ENCODE measurements around the gene B3GALNT2. TPM values are rescaled to one million over a fixed set of nuclear protein-coding genes. Genes with fewer than 3 reads are reported as not detected.

Gene B3GALNT2
- total and polyA plus RNA-seq, 2 of the 8 experiments (the other 6 are each of a cell fraction or from before 2014, with no cell fraction given) = 15.4 to 39.4 TPM

DNA sequence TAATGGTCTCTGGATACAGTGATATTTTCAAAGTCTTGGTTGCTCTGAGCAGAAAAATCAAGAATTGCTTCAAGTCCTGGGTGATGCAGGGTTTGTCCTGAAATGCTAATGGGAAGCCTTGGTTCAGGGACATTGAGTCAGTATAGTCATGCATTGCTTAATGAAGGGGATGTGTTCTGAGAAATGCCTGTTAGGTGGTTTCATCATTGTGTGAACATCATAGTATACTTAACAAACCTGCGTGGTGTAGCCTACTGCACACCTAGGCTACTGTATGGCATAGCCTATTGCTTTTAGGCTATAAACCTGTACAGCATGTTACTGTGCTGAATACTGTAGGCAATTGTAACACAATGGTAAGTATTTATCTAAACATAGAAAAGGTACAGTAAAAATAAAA lies 100.7 kb downstream of the B3GALNT2 start (continued):
- TF ChIP-seq, protein P1, sequence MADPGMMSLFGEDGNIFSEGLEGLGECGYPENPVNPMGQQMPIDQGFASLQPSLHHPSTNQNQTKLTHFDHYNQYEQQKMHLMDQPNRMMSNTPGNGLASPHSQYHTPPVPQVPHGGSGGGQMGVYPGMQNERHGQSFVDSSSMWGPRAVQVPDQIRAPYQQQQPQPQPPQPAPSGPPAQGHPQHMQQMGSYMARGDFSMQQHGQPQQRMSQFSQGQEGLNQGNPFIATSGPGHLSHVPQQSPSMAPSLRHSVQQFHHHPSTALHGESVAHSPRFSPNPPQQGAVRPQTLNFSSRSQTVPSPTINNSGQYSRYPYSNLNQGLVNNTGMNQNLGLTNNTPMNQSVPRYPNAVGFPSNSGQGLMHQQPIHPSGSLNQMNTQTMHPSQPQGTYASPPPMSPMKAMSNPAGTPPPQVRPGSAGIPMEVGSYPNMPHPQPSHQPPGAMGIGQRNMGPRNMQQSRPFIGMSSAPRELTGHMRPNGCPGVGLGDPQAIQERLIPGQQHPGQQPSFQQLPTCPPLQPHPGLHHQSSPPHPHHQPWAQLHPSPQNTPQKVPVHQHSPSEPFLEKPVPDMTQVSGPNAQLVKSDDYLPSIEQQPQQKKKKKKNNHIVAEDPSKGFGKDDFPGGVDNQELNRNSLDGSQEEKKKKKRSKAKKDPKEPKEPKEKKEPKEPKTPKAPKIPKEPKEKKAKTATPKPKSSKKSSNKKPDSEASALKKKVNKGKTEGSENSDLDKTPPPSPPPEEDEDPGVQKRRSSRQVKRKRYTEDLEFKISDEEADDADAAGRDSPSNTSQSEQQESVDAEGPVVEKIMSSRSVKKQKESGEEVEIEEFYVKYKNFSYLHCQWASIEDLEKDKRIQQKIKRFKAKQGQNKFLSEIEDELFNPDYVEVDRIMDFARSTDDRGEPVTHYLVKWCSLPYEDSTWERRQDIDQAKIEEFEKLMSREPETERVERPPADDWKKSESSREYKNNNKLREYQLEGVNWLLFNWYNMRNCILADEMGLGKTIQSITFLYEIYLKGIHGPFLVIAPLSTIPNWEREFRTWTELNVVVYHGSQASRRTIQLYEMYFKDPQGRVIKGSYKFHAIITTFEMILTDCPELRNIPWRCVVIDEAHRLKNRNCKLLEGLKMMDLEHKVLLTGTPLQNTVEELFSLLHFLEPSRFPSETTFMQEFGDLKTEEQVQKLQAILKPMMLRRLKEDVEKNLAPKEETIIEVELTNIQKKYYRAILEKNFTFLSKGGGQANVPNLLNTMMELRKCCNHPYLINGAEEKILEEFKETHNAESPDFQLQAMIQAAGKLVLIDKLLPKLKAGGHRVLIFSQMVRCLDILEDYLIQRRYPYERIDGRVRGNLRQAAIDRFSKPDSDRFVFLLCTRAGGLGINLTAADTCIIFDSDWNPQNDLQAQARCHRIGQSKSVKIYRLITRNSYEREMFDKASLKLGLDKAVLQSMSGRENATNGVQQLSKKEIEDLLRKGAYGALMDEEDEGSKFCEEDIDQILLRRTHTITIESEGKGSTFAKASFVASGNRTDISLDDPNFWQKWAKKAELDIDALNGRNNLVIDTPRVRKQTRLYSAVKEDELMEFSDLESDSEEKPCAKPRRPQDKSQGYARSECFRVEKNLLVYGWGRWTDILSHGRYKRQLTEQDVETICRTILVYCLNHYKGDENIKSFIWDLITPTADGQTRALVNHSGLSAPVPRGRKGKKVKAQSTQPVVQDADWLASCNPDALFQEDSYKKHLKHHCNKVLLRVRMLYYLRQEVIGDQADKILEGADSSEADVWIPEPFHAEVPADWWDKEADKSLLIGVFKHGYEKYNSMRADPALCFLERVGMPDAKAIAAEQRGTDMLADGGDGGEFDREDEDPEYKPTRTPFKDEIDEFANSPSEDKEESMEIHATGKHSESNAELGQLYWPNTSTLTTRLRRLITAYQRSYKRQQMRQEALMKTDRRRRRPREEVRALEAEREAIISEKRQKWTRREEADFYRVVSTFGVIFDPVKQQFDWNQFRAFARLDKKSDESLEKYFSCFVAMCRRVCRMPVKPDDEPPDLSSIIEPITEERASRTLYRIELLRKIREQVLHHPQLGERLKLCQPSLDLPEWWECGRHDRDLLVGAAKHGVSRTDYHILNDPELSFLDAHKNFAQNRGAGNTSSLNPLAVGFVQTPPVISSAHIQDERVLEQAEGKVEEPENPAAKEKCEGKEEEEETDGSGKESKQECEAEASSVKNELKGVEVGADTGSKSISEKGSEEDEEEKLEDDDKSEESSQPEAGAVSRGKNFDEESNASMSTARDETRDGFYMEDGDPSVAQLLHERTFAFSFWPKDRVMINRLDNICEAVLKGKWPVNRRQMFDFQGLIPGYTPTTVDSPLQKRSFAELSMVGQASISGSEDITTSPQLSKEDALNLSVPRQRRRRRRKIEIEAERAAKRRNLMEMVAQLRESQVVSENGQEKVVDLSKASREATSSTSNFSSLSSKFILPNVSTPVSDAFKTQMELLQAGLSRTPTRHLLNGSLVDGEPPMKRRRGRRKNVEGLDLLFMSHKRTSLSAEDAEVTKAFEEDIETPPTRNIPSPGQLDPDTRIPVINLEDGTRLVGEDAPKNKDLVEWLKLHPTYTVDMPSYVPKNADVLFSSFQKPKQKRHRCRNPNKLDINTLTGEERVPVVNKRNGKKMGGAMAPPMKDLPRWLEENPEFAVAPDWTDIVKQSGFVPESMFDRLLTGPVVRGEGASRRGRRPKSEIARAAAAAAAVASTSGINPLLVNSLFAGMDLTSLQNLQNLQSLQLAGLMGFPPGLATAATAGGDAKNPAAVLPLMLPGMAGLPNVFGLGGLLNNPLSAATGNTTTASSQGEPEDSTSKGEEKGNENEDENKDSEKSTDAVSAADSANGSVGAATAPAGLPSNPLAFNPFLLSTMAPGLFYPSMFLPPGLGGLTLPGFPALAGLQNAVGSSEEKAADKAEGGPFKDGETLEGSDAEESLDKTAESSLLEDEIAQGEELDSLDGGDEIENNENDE (IDR thresholded peaks at IDR 0.05; ENCODE audit: insufficient replicate concordance, low read length) = no peak
- TF ChIP-seq, protein P2, sequence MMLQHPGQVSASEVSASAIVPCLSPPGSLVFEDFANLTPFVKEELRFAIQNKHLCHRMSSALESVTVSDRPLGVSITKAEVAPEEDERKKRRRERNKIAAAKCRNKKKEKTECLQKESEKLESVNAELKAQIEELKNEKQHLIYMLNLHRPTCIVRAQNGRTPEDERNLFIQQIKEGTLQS (IDR thresholded peaks at IDR 0.05; ENCODE audit: insufficient read depth, low read depth, low read length) = no peak
- TF ChIP-seq RAD21 (IDR thresholded peaks at IDR 0.05 in 1 of 2, conservative IDR thresholded peaks at IDR 0.05 in 1 of 2; ENCODE audit: low read depth in 2 of 2, low read length in 2 of 2) (no peak), BCL11A (IDR thresholded peaks at IDR 0.05; ENCODE audit: low read depth in 2 of 2, low read length in 2 of 2) (no peak), CTBP2 (IDR thresholded peaks at IDR 0.05; ENCODE audit: borderline replicate concordance, insufficient read depth, insufficient read length, low read length) (no peak), POLR2A (IDR thresholded peaks at IDR 0.05; ENCODE audit: control extremely low read depth in 1 of 2, low read depth in 2 of 2, low read length in 2 of 2) (no peak), EZH2 (IDR thresholded peaks at IDR 0.05; ENCODE audit: low read depth, low read length, severe bottlenecking) (no peak), CBX8 (IDR thresholded peaks at IDR 0.05; ENCODE audit: borderline replicate concordance, low read depth, low read length) (no peak), RXRA (IDR thresholded peaks at IDR 0.05; ENCODE audit: insufficient read depth, low read depth, low read length) (no peak)
- TF ChIP-seq, protein P3, sequence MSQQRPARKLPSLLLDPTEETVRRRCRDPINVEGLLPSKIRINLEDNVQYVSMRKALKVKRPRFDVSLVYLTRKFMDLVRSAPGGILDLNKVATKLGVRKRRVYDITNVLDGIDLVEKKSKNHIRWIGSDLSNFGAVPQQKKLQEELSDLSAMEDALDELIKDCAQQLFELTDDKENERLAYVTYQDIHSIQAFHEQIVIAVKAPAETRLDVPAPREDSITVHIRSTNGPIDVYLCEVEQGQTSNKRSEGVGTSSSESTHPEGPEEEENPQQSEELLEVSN (IDR thresholded peaks at IDR 0.05) = no peak

Data from H1 (cell line).